PC-3 (cell line): ENCODE data around the gene DIS3L2.

Experiments
- CTCF ChIP-seq: fragments of 300-600 bp; sonication (generic); conservative IDR thresholded peaks from 2 replicates; pipeline ENCODE4 v1.5.1; 2017; ENCODE audit warnings: antibody characterized with exemption, low read depth, mild to moderate bottlenecking, low read length
- EZH2 ChIP-seq: fragments of 300-600 bp; sonication (generic); IDR thresholded peaks from one replicate; pipeline ENCODE4 v1.6.1; 2017; ENCODE audit warnings: antibody characterized with exemption, mild to moderate bottlenecking, low read length; ENCODE audit not compliant: unreplicated experiment
- EZH2phosphoT487 ChIP-seq: fragments of 300-600 bp; sonication (generic); IDR thresholded peaks from 2 replicates; pipeline ENCODE4 v1.6.1; 2018; ENCODE audit warnings: mild to moderate bottlenecking, antibody characterized with exemption, low read length, borderline replicate concordance

- no peak for TF ChIP-seq CTCF
- TF ChIP-seq EZH2 = no peak
- no peak for TF ChIP-seq EZH2phosphoT487
Observed at GRCh38 chr2:232242316-232242715, 280.8 kb downstream of the DIS3L2 start.
